ENCODE results near the gene GNB2. TPM values are rescaled to one million over a fixed set of nuclear protein-coding genes. Genes with fewer than 3 reads are reported as not detected.

GNB2 gene
- total and polyA plus RNA-seq, 2 of the 8 experiments (the other 6 are each of a cell fraction or from before 2014, with no cell fraction given) = 157 to 260 TPM

DNA sequence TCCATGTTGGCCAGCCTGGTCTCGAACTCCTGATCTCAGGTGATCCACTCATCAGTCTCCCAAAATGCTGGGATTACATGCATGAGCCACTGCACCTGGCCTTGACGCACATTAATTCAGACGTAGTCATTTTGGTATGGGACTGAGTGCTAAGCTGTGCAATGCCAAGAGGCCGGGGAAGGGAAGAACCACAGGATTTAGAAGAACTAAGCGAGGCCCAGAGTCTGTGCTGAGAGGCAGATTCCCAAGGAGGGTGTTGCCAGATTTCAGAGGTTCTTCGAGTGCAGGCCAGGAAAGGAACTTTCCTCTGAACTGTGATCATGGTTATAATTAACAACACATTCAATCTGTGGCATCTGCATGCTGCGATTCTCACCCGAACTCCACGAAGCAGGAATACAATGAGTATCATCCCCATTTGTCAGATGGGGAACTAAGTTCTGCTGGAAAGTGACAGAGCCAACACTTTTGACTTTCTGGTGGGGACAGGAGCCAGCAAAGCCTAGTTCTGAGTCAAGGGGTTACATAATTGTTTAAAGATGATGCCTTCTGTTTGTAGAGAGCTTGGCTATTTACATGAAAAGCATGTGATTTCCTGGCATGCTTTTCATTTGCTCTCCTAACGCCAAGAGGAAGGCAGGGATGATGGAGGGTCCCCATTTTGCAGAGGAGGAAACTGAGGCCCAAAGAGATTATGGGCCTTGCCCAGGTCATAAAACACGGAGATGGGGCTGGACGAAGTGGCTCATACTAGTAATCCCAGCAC lies 53.6 kb downstream of the GNB2 start:
- Histone ChIP-seq H2AK5ac (ENCODE audit: low read depth, low read length) (no peak overlapping the region), H2BK5ac (ENCODE audit: low read depth, low read length) (no peak overlapping the region), H3K18ac (ENCODE audit: extremely low read depth, low read length) (no peak overlapping the region), H4K20me1 (replicated peaks in 1 of 2; ENCODE audit: control insufficient read depth in 1 of 2, insufficient read depth in 2 of 2, low read length in 2 of 2) (no peaks in the 10 kb centered on the region), H3K36me3 (ENCODE audit: control insufficient read depth in 2 of 4, insufficient read depth in 4 of 4, low read length in 3 of 4) (no peaks in the 10 kb centered on the region), H3K4me1 (replicated peaks in 1 of 4; ENCODE audit: control insufficient read depth in 3 of 4, insufficient read depth in 4 of 4, low read length in 3 of 4) (no peaks in the 10 kb centered on the region), H3K14ac (ENCODE audit: insufficient read length) (no peak overlapping the region), H3K4me3 (ENCODE audit: extremely low read depth in 1 of 4, insufficient read depth in 2 of 4, low read depth in 3 of 4, low read length in 4 of 4) (no peak overlapping the region), H3K4ac (replicated peaks; ENCODE audit: insufficient read length, low read depth, low read length) (no peak overlapping the region), H3K23me2 (ENCODE audit: low read depth, low read length) (no peaks in the 10 kb centered on the region), H4K5ac (ENCODE audit: insufficient read length, low read depth, low read length) (no peak overlapping the region), H2BK15ac (ENCODE audit: low read length) (no peak overlapping the region), H3K79me2 (ENCODE audit: control insufficient read depth in 1 of 2, insufficient read depth in 2 of 2, low read length in 2 of 2) (no peaks in the 10 kb centered on the region), H3K79me1 (ENCODE audit: low read depth, low read length) (no peaks in the 10 kb centered on the region), H4K8ac (ENCODE audit: extremely low read depth, insufficient read depth, low read length) (no peak overlapping the region), H3K27me3 (replicated peaks in 1 of 4; ENCODE audit: control insufficient read depth in 3 of 4, extremely low read depth in 1 of 4, insufficient read depth in 3 of 4, low read length in 3 of 4) (no peaks in the 10 kb centered on the region; a peak in 3 of 7 replicates), H3K9ac (replicated peaks in 1 of 4; ENCODE audit: extremely low read depth in 1 of 4, low read depth in 3 of 4, low read length in 3 of 4) (no peak overlapping the region), H4K91ac (replicated peaks; ENCODE audit: insufficient read length, low read length) (no peak overlapping the region), H2BK12ac (ENCODE audit: low read depth, low read length) (no peak overlapping the region), H2BK120ac (replicated peaks; ENCODE audit: low read depth, low read length) (no peak overlapping the region), H3K56ac (replicated peaks; ENCODE audit: insufficient read length, low read depth, low read length) (no peak overlapping the region), H2AFZ (ENCODE audit: low read length) (no peak overlapping the region), H3K23ac (ENCODE audit: insufficient read length) (no peak overlapping the region), H3K27ac (ENCODE audit: low read depth, low read length) (no peak overlapping the region), H3K4me2 (ENCODE audit: insufficient read depth in 1 of 2, low read depth in 2 of 2, low read length in 2 of 2) (no peak overlapping the region), H2BK20ac (ENCODE audit: low read length) (no peak overlapping the region), H3K9me3 (ENCODE audit: insufficient read depth in 2 of 2, low read depth in 1 of 2, low read length in 1 of 2) (no peaks in the 10 kb centered on the region)
- FAIRE-seq (no peak), DNase-seq (ENCODE audit: low read depth in 1 of 2, low spot score in 2 of 2) (no peak)
- WGBS, 2 experiments (ENCODE audit: extremely low coverage in 1 of 2, insufficient coverage in 1 of 2, insufficient read length in 1 of 2, insufficient replicate concordance in 2 of 2, low coverage in 1 of 2, low lambda C conversion rate in 2 of 2, missing lambda C conversion rate in 1 of 2) = 84% methylated on average over 12 of the region's 12 CpGs; no CpG with 5 or more reads in 1 of the 2 experiments
- POLR2A ChIA-PET (ENCODE audit: partially characterized antibody) = interaction anchor here (0.9 kb wide), 2 partner anchors 22 to 54 kb away, joined by 3 to 5 read pairs; no protein-coding TSS in a partner anchor
- CTCF ChIA-PET (ENCODE audit: partially characterized antibody) = interaction anchor here (0.7 to 16.4 kb wide), 10 partner anchors 14 to 124 kb away, joined by 3 to 197 read pairs (median 17); partner anchors contain the start of genes MOSPD3, POP7 and SLC12A9
- TF ChIP-seq CBX5 (IDR thresholded peaks at IDR 0.05; ENCODE audit: low read depth, low read length) = no peak
- TF ChIP-seq ZNF274 (IDR thresholded peaks at IDR 0.05; ENCODE audit: borderline replicate concordance, extremely low read depth, low read length) = no peak
- no peak for TF ChIP-seq RBBP5 (IDR thresholded peaks at IDR 0.05; ENCODE audit: borderline replicate concordance, low read depth, low read length)
- no peak for TF ChIP-seq SIX5 (IDR thresholded peaks at IDR 0.05; ENCODE audit: low read depth, low read length)
- TF ChIP-seq, protein P1, sequence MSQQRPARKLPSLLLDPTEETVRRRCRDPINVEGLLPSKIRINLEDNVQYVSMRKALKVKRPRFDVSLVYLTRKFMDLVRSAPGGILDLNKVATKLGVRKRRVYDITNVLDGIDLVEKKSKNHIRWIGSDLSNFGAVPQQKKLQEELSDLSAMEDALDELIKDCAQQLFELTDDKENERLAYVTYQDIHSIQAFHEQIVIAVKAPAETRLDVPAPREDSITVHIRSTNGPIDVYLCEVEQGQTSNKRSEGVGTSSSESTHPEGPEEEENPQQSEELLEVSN (IDR thresholded peaks at IDR 0.05) = no peak
- TF ChIP-seq GTF2F1 (IDR thresholded peaks at IDR 0.05; ENCODE audit: borderline replicate concordance, low read depth, low read length) = no peak
- TF ChIP-seq HDAC6 (IDR thresholded peaks at IDR 0.05; ENCODE audit: low read depth, low read length) = no peak
- no peak for TF ChIP-seq ASH2L (IDR thresholded peaks at IDR 0.05; ENCODE audit: low read length)
- no peak for TF ChIP-seq SIN3A (conservative IDR thresholded peaks at IDR 0.05 in 1 of 2, IDR thresholded peaks at IDR 0.05 in 1 of 2; ENCODE audit: low read depth in 1 of 2, low read length in 2 of 2)
- no peak for TF ChIP-seq RNF2 (IDR thresholded peaks at IDR 0.05; ENCODE audit: borderline replicate concordance, low read depth, low read length, missing control alignments, poor library complexity, severe bottlenecking)
- TF ChIP-seq JUND (IDR thresholded peaks at IDR 0.05; ENCODE audit: low read length) = no peak
- no peak for TF ChIP-seq YY1 (IDR thresholded peaks at IDR 0.05; ENCODE audit: low read depth, low read length)
